ENCODE data around the gene GEMIN5. TPM values are rescaled to one million over a fixed set of nuclear protein-coding genes. Genes with fewer than 3 reads are reported as not detected.

Gene GEMIN5
- total RNA-seq, 1 experiment from 2014 or later = 30.5 TPM

DNA sequence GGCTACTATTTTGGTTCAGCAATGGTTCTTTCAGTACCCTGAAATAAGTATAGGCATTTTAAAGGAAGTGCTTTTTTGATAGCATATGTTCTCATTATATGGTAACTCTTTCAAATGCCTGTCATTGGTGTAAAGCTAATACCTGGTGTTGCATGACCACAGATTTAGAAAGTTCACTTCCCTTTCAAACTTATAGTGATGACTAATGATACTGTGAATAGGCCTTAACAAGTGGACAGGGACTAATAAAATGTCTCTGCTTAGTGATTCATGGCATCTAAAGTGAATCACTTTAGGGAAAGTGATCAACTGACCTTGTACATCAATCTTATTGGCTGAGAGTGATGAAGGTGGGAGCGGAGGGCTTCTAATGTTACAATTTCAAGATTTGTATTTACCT, 24.5 kb upstream of the GEMIN5 start:
- no peak for TF ChIP-seq CTCF (IDR thresholded peaks at IDR 0.05; ENCODE audit: unreplicated experiment)
- CTCF ChIA-PET = no interaction called here
- BruUV-seq (replicated peaks) = no TSS peak
- Mint-ChIP-seq H3K36me3 (ENCODE audit: insufficient read depth, unreplicated experiment) (peaks cover 10% of the 10 kb centered on the region), H3K4me1 (ENCODE audit: low read depth, unreplicated experiment) (no peaks in the 10 kb centered on the region), H3K27ac (ENCODE audit: unreplicated experiment) (no peak overlapping the region), H3K9me3 (ENCODE audit: low read depth, unreplicated experiment) (no peaks in the 10 kb centered on the region), H3K4me3 (ENCODE audit: low read depth, unreplicated experiment) (no peak overlapping the region), H3K27me3 (ENCODE audit: unreplicated experiment) (no peaks in the 10 kb centered on the region)
- intact Hi-C loops (cut with micrococcal nuclease; ENCODE audit: unreplicated experiment) = no loop called here
- DNase-seq = no peak

DNA sequence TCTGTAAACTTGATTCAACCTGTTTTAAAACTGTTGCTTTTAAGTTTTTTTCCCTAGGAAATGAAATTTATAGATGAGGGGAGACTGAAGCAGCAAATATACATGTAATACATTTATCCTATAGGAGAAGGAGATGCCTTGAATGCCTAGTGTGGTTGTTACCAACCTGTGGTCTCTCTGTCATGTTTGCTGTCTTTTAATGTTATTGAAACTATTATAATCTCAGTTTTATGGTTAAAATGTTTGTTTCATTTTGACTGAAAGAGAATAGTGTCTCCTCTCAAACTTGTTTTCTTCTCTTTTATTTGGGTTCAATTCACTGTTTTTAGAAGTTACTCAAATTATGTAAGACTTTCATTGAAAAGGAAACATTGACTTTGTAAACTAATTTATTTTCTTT, 18.7 kb upstream of the GEMIN5 start:
- intact Hi-C loops (cut with micrococcal nuclease; ENCODE audit: unreplicated experiment) = no loop called here
- no peaks in the 10 kb centered on the region for H3K4me1 Mint-ChIP-seq (ENCODE audit: low read depth, unreplicated experiment)
- no peaks in the 10 kb centered on the region for H3K9me3 Mint-ChIP-seq (ENCODE audit: low read depth, unreplicated experiment)
- H3K27ac Mint-ChIP-seq (ENCODE audit: unreplicated experiment) = no peak overlapping the region
- BruUV-seq (replicated peaks) = no TSS peak
- CTCF ChIA-PET = interaction anchor here (0.6 kb wide), 1 partner anchor 304 kb away, joined by 12 read pairs; no protein-coding TSS in a partner anchor
- no peaks in the 10 kb centered on the region for H3K27me3 Mint-ChIP-seq (ENCODE audit: unreplicated experiment)
- H3K4me3 Mint-ChIP-seq (ENCODE audit: low read depth, unreplicated experiment) = no peak overlapping the region
- no peak for TF ChIP-seq CTCF (IDR thresholded peaks at IDR 0.05; ENCODE audit: unreplicated experiment)
- no peak for DNase-seq
- H3K36me3 Mint-ChIP-seq (ENCODE audit: insufficient read depth, unreplicated experiment) = peaks cover 16% of the 10 kb centered on the region

- no peak for TF ChIP-seq CTCF (IDR thresholded peaks at IDR 0.05; ENCODE audit: unreplicated experiment)
- Mint-ChIP-seq H3K27me3 (ENCODE audit: unreplicated experiment) (no peaks in the 10 kb centered on the region), H3K4me1 (ENCODE audit: low read depth, unreplicated experiment) (no peaks in the 10 kb centered on the region), H3K9me3 (ENCODE audit: low read depth, unreplicated experiment) (no peaks in the 10 kb centered on the region), H3K27ac (ENCODE audit: unreplicated experiment) (no peak overlapping the region), H3K36me3 (ENCODE audit: insufficient read depth, unreplicated experiment) (no peaks in the 10 kb centered on the region), H3K4me3 (ENCODE audit: low read depth, unreplicated experiment) (no peak overlapping the region)
- intact Hi-C loops (cut with micrococcal nuclease; ENCODE audit: unreplicated experiment) = loop anchor here (1.0 to 10.0 kb wide), 2 partner anchors 55 to 195 kb away; no protein-coding TSS in a partner anchor
- no TSS peak for BruUV-seq (replicated peaks)
- no peak for DNase-seq
- CTCF ChIA-PET = no interaction called here
Observed at GRCh38 chr5:154949781-154950180, 11.8 kb upstream of the GEMIN5 start.

- CTCF ChIA-PET = no interaction called here
Observed at GRCh38 chr5:154948313-154948712, 10.3 kb upstream of the GEMIN5 start.

More at GRCh38 chr5:154948313-154948712, 10.3 kb upstream of the GEMIN5 start:
- no TSS peak for BruUV-seq (replicated peaks)
- Mint-ChIP-seq H3K4me1 (ENCODE audit: low read depth, unreplicated experiment) (no peaks in the 10 kb centered on the region), H3K27ac (ENCODE audit: unreplicated experiment) (no peak overlapping the region), H3K27me3 (ENCODE audit: unreplicated experiment) (no peaks in the 10 kb centered on the region), H3K9me3 (ENCODE audit: low read depth, unreplicated experiment) (no peaks in the 10 kb centered on the region), H3K36me3 (ENCODE audit: insufficient read depth, unreplicated experiment) (no peaks in the 10 kb centered on the region), H3K4me3 (ENCODE audit: low read depth, unreplicated experiment) (no peak overlapping the region)
- no peak for TF ChIP-seq CTCF (IDR thresholded peaks at IDR 0.05; ENCODE audit: unreplicated experiment)
- intact Hi-C loops (cut with micrococcal nuclease; ENCODE audit: unreplicated experiment) = loop anchor here (10.0 kb wide), 1 partner anchor 196 kb away; no protein-coding TSS in a partner anchor
- no peak for DNase-seq
